Measurements from ENCODE around the gene MAPKAP1. TPM values are rescaled to one million over a fixed set of nuclear protein-coding genes. Genes with fewer than 3 reads are reported as not detected.

The MAPKAP1 gene
- total RNA-seq, 2 donors from 2014 or later, result 62.1 to 78.9 TPM

DNA sequence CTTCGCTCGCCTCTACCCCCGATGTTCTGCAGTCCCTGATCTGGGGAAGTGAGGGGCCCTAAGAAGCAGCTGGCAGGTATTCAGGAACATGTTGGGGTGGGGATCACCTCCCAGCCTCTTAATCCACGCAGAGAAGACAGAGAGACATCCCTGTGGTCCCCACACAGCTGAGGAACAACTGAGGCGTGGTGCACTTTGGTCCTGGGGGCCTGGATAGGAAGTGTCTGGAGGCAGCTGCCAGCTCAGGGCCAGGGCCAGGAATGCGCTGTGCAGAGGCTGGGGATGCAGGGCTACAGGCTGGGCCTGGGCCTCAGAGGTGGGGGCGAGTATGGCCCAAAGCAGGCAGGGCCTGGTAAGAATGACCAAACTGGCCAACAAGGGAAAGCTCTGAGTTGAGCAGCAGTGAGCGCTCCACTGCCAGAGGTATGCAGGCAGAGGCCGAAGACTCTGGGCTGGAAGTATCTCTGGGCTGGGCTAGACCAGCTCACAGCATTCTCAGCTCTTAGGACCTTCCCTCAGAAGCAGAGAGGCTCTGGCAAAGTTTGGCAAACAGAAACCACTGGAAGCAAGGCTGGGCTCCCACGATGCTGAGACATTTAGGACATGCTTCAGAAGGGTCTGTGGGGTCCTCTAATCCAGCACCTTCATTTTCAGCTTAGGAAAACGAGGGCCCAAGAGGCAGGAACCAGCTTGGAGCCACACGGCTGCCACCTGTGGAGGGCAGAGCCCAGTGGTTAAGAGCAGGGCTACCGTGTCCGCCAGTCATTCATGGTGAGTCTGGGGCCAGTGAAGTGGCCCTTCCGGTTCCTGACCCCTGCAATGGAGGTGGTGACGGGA lies 271.0 kb downstream of the MAPKAP1 start:
- TF ChIP-seq, protein P1, sequence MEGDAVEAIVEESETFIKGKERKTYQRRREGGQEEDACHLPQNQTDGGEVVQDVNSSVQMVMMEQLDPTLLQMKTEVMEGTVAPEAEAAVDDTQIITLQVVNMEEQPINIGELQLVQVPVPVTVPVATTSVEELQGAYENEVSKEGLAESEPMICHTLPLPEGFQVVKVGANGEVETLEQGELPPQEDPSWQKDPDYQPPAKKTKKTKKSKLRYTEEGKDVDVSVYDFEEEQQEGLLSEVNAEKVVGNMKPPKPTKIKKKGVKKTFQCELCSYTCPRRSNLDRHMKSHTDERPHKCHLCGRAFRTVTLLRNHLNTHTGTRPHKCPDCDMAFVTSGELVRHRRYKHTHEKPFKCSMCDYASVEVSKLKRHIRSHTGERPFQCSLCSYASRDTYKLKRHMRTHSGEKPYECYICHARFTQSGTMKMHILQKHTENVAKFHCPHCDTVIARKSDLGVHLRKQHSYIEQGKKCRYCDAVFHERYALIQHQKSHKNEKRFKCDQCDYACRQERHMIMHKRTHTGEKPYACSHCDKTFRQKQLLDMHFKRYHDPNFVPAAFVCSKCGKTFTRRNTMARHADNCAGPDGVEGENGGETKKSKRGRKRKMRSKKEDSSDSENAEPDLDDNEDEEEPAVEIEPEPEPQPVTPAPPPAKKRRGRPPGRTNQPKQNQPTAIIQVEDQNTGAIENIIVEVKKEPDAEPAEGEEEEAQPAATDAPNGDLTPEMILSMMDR (IDR thresholded peaks at IDR 0.05), result no peak
- no peak for DNase-seq (ENCODE audit: low spot score)
- H3K27me3 ChIP-seq, result no peaks in the 10 kb centered on the region
- H3K4me3 ChIP-seq, result no peak overlapping the region
- H3K9me3 ChIP-seq, result no peaks in the 10 kb centered on the region
- no peak overlapping the region for H3K27ac ChIP-seq
- peaks cover 15% of the 10 kb centered on the region for H3K36me3 ChIP-seq
- H3K4me1 ChIP-seq, result no peaks in the 10 kb centered on the region

DNA sequence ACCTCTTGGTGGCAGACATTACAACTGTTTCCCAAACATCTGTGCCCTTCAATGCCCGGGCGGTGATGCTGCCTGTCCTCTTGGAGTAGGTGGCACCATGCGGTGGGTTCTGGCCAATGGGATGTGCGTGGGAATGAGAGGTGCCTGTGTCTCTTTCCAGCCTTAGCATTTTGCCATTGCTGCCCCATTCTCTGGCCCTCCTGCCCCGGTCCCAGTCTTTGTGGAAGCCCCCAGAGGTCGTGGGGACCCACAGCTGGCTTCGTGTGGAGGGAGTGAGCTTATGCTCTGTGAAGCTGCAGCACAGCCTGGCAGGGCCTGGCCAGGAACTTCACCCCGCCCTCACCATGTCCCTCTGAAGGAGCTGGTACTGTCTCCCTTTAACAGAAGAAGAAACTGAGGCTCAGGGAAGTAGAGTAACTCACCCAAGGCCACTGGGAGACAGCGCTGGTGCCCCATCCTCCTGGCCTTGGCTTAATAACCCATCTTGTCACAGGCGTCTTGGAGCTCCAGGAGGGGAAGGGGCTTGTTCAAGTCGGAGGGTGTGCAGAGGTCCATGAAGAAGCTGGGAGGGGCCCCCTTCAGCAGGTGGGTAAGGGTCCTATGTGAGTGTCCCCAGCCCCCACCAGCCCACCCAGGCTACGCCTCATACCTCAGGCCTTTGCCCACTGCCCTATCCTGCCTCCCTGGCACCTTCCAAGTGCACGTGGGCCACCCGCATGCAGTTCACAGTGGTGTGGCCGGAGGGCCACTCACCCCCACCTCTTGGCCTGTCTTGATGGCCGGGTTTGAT lies 271.8 kb downstream of the MAPKAP1 start:
- Histone ChIP-seq H3K4me3 (no peak overlapping the region), H3K27ac (no peak overlapping the region), H3K36me3 (peaks cover 13% of the 10 kb centered on the region), H3K4me1 (no peaks in the 10 kb centered on the region), H3K27me3 (no peaks in the 10 kb centered on the region), H3K9me3 (no peaks in the 10 kb centered on the region)
- TF ChIP-seq, protein P1 (IDR thresholded peaks at IDR 0.05), result no peak
- DNase-seq (ENCODE audit: low spot score), result no peak

DNA sequence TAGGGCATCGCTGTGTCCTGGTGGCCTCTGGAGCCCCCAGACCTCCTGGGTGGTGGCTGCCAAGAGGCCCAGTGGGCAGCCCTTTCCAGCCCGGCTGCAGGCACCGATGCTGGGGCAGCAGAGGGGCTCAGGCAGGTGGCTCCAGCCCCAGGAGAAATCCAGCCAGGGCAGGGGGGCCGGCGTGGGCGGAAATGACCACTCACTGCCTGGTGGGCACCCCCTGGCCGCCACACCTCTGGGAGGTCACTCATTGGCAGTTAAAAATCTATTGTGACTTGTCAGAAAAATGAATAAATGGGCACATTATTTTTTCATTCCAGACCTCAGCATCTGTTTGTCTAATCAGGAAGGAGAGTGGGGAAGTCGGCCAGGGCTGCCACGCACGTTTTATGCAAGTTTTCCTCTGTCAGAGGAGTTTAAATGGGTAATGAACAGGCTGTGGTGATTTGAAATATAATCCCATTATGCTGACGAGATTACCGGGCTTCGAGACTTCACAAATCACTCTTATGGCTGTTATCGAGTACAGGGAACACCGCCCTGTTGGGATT lies 273.5 kb downstream of the MAPKAP1 start:
- Histone ChIP-seq H3K27me3 (no peaks in the 10 kb centered on the region), H3K9me3 (no peaks in the 10 kb centered on the region), H3K36me3 (peaks cover 2% of the 10 kb centered on the region), H3K27ac (no peak overlapping the region), H3K4me3 (no peak overlapping the region), H3K4me1 (no peaks in the 10 kb centered on the region)
- DNase-seq (ENCODE audit: low spot score), result no peak
- TF ChIP-seq, protein P1 (IDR thresholded peaks at IDR 0.05), result no peak

DNA sequence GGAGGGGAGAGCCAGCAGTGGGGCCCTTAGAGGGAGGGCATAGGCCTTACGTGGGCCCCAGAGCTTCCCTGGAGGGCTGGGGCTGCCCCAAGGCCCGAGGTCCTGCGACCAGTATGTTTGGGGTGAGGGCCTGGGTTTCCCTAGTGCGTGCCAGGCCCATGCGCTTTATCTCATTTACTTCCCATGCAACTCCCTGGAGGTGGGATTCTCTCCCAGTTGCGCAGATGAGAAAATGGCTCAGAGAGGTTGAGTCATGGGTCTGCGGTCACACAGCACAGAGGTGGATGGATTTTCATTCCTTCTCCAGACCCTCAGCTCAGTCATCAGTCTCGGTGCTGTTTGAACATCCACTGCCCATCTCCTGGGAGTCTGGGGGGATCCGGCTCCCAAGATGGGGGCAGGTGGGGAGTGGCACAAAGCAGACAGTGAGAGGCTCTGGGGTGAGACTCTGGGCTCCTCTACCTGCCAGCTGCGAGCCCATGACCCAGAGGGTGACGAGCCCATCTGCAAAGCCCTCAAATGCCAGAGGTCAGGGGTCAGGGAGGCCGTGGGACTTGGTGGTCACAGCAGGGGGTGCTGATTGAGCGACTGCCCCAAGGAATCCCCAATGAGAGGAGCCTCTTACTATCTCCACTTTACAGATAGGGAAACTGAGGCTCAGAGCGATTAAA lies 274.2 kb downstream of the MAPKAP1 start:
- H3K27me3 ChIP-seq, result no peaks in the 10 kb centered on the region
- no peak overlapping the region for H3K27ac ChIP-seq
- no peaks in the 10 kb centered on the region for H3K36me3 ChIP-seq
- no peaks in the 10 kb centered on the region for H3K9me3 ChIP-seq
- H3K4me1 ChIP-seq, result no peaks in the 10 kb centered on the region
- H3K4me3 ChIP-seq, result no peak overlapping the region
- TF ChIP-seq, protein P1 (IDR thresholded peaks at IDR 0.05), result no peak
- no peak for DNase-seq (ENCODE audit: low spot score)

DNA sequence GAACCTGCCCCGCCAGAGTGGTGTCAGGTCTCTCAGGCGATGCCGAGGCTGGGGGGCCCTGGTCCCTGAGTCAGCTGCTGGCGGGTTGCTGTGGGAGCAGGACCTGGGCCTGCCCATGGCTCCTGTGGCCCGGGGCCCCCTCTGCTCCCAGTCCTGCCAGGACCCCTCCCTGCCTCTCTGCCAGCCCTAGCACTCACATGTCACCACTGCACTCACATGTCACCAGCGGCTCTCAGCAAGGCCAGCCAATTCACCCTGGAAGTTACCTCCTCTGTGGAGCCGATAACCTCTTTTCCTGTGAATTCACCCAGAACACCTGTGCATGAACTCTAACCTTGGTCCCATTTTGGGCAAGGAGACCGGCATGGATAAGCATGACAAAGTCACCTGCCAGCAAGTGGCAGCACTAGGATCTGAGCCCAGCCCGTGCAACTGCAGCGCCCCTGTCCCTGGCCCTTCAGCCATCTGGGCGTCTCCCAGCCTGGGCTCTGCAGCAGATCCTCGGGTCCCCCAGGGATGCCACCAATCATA lies 275.2 kb downstream of the MAPKAP1 start:
- Histone ChIP-seq H3K27me3 (no peaks in the 10 kb centered on the region), H3K27ac (no peak overlapping the region), H3K4me3 (no peak overlapping the region), H3K4me1 (no peaks in the 10 kb centered on the region), H3K36me3 (no peaks in the 10 kb centered on the region), H3K9me3 (no peaks in the 10 kb centered on the region)
- TF ChIP-seq, protein P1 (IDR thresholded peaks at IDR 0.05), result no peak
- DNase-seq (ENCODE audit: low spot score), result no peak

Data from right atrium auricular region (tissue), 2 donors.